Measurements from ENCODE around the gene PXMP2.

DNA sequence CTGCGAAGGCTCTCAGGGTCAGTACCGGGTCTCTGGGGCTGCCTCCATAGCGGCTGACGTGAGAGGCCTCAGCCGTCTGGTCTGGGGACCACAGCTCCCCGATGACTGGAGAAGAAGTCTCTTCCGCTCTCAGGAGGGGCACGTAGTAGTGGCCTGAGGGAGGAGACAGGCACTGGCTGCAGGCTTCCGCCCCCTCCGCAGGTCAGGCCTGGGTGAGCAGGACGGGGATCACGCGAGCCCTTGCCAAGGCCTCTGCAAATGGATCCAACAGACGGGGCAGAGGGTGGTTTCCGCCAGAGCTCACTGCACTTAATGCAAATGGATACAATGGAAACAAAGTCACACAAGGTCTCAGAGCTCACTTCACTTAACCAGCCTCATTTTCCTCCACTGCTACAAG is 49.5 kb downstream of the PXMP2 start:
- no peak for TF ChIP-seq EZH2 (IDR thresholded peaks at IDR 0.05; ENCODE audit: borderline replicate concordance, low read depth, low read length, poor library complexity, severe bottlenecking)
- TF ChIP-seq, protein P1, sequence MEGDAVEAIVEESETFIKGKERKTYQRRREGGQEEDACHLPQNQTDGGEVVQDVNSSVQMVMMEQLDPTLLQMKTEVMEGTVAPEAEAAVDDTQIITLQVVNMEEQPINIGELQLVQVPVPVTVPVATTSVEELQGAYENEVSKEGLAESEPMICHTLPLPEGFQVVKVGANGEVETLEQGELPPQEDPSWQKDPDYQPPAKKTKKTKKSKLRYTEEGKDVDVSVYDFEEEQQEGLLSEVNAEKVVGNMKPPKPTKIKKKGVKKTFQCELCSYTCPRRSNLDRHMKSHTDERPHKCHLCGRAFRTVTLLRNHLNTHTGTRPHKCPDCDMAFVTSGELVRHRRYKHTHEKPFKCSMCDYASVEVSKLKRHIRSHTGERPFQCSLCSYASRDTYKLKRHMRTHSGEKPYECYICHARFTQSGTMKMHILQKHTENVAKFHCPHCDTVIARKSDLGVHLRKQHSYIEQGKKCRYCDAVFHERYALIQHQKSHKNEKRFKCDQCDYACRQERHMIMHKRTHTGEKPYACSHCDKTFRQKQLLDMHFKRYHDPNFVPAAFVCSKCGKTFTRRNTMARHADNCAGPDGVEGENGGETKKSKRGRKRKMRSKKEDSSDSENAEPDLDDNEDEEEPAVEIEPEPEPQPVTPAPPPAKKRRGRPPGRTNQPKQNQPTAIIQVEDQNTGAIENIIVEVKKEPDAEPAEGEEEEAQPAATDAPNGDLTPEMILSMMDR (conservative IDR thresholded peaks at IDR 0.05; ENCODE audit: low read depth, low read length): no peak
